KOPT-K1 (cell line): ENCODE data around the gene DSE.

ENCODE experiments used
- H3K27ac ChIP-seq: fragments of 200-600 bp; sonication (generic); 2 replicates; pipeline ENCODE4 v1.5.1; 2016; ENCODE audit warnings: antibody characterized with exemption, mild to moderate bottlenecking, low read depth, low read length; ENCODE audit not compliant: poor library complexity, severe bottlenecking
- H3K36me3 ChIP-seq: fragments of 200-600 bp; sonication (generic); 2 replicates; pipeline ENCODE4 v1.5.1; 2017; ENCODE audit warnings: antibody characterized with exemption, mild to moderate bottlenecking, low read length, moderate library complexity; ENCODE audit not compliant: insufficient read depth
- H3K9me3 ChIP-seq: fragments of 200-600 bp; sonication (generic); 2 replicates; pipeline ENCODE4 v1.5.1; 2017; ENCODE audit warnings: antibody characterized with exemption, low read length, mild to moderate bottlenecking; ENCODE audit not compliant: insufficient read depth, poor library complexity, severe bottlenecking

The DSE gene

GRCh38 chr6:116468293-116468692, 97.5 kb downstream of the DSE start:
- no peak overlapping the region for H3K27ac ChIP-seq
- H3K9me3 ChIP-seq = no peaks in the 10 kb centered on the region
- H3K36me3 ChIP-seq = no peaks in the 10 kb centered on the region

- Histone ChIP-seq H3K36me3 (no peaks in the 10 kb centered on the region), H3K9me3 (no peaks in the 10 kb centered on the region), H3K27ac (no peak overlapping the region)
These were observed 100.8 kb downstream of the DSE start for GRCh38 chr6:116471531-116471930.

GRCh38 chr6:116472706-116473105, 102.0 kb downstream of the DSE start:
- Histone ChIP-seq H3K9me3 (no peaks in the 10 kb centered on the region), H3K36me3 (no peaks in the 10 kb centered on the region), H3K27ac (no peak overlapping the region)

- Histone ChIP-seq H3K36me3 (no peaks in the 10 kb centered on the region), H3K9me3 (no peaks in the 10 kb centered on the region), H3K27ac (no peak overlapping the region)
These were observed 104.4 kb downstream of the DSE start for GRCh38 chr6:116475141-116475540.

GRCh38 chr6:116476002-116476678, 105.4 kb downstream of the DSE start:
- H3K27ac ChIP-seq = no peak overlapping the region
- H3K36me3 ChIP-seq = no peaks in the 10 kb centered on the region
- no peaks in the 10 kb centered on the region for H3K9me3 ChIP-seq

- Histone ChIP-seq H3K36me3 (no peaks in the 10 kb centered on the region), H3K9me3 (no peaks in the 10 kb centered on the region), H3K27ac (no peak overlapping the region)
These were observed 112.0 kb downstream of the DSE start for GRCh38 chr6:116482780-116483179.

- H3K9me3 ChIP-seq = no peaks in the 10 kb centered on the region
- H3K27ac ChIP-seq = no peak overlapping the region
- H3K36me3 ChIP-seq = no peaks in the 10 kb centered on the region
These were observed 112.9 kb downstream of the DSE start for GRCh38 chr6:116483616-116484015.

- Histone ChIP-seq H3K9me3 (no peaks in the 10 kb centered on the region), H3K27ac (no peak overlapping the region), H3K36me3 (no peaks in the 10 kb centered on the region)
These were observed 114.9 kb downstream of the DSE start for GRCh38 chr6:116485559-116486184.

- no peaks in the 10 kb centered on the region for H3K36me3 ChIP-seq
- no peak overlapping the region for H3K27ac ChIP-seq
These were observed 121.0 kb downstream of the DSE start for GRCh38 chr6:116491610-116492330.

GRCh38 chr6:116492331-116493067, 121.8 kb downstream of the DSE start:
- no peaks in the 10 kb centered on the region for H3K36me3 ChIP-seq
- H3K27ac ChIP-seq = no peak overlapping the region
- H3K9me3 ChIP-seq = no peaks in the 10 kb centered on the region

More at GRCh38 chr6:116491610-116492330, 121.0 kb downstream of the DSE start:
- no peaks in the 10 kb centered on the region for H3K9me3 ChIP-seq
